HepG2 (cell line): Measurements from ENCODE around the gene DCP1B. TPM values are rescaled to one million over a fixed set of nuclear protein-coding genes. Genes with fewer than 3 reads are reported as not detected.
A peak's percentile ranks its signal among the peaks of the same experiment; 100 is the strongest.

Experiments used
- FOXA3 ChIP-seq: IDR thresholded peaks from 2 replicates; pipeline ENCODE4 v1.6.1; 2016; ENCODE audit warnings: missing genetic modification reagents, missing compliant biosample characterization
- GATA4 ChIP-seq: sonication (generic); IDR thresholded peaks from 2 replicates; pipeline ENCODE4 v1.6.1; 2016; ENCODE audit warnings: antibody characterized with exemption, low read depth, borderline replicate concordance
- HMG20A ChIP-seq: IDR thresholded peaks from 2 replicates; pipeline ENCODE4 v1.6.1; 2016; ENCODE audit warnings: borderline replicate concordance
- MYNN ChIP-seq: sonication (generic); formaldehyde crosslinking; IDR thresholded peaks from 2 replicates; pipeline ENCODE4 v1.4.0; 2020; ENCODE audit warnings: mild to moderate bottlenecking, low read depth, missing genetic modification reagents
- NCOR1 ChIP-seq: fragments of 200-600 bp; sonication (generic); IDR thresholded peaks from 2 replicates; pipeline ENCODE4 v1.7.0; 2017; ENCODE audit warnings: antibody characterized with exemption, low read length, borderline replicate concordance
- NR2F6 ChIP-seq, 2 experiments: IDR thresholded peaks; 2 replicates each; pipeline ENCODE4 v1.6.1; 2016; ENCODE audit warnings: antibody characterized with exemption in 1 of 2, mild to moderate bottlenecking in 1 of 2
- SP5 ChIP-seq: IDR thresholded peaks from 2 replicates; pipeline ENCODE4 v1.6.1; 2016; ENCODE audit warnings: low read depth, borderline replicate concordance
- STAG1 ChIP-seq: sonication (generic); formaldehyde crosslinking; IDR thresholded peaks from 2 replicates; pipeline ENCODE4 v1.4.0; 2020; ENCODE audit warnings: missing genetic modification reagents
- ZNF556 ChIP-seq: sonication (generic); formaldehyde crosslinking; IDR thresholded peaks from 2 replicates; pipeline ENCODE4 v1.4.0; 2020; ENCODE audit warnings: mild to moderate bottlenecking, missing genetic modification reagents, borderline replicate concordance
- ZNF614 ChIP-seq: IDR thresholded peaks from 2 replicates; pipeline ENCODE4 v1.6.1; 2018; ENCODE audit warnings: missing biosample characterization, missing genetic modification reagents, inconsistent platforms, borderline replicate concordance
- ZNF883 ChIP-seq: sonication (generic); formaldehyde crosslinking; IDR thresholded peaks from 2 replicates; pipeline ENCODE4 v1.5.1; 2020; ENCODE audit warnings: mild to moderate bottlenecking, missing genetic modification reagents; ENCODE audit errors: not compliant biosample characterization
- polyA plus RNA-seq, 8 experiments: library from polyadenylated mRNA; depleted of rRNA in 3 of 8; stranded (reverse) in 7 of 8; unstranded in 1 of 8; fragments of >200 nt; fragmentation: Illumina TruSeq in 4 of 8; extraction: Trizol in 4 of 8; gene quantifications; 2 replicates each; pipeline versions ENCODE4 v1.2.1 to v1.2.3, GENCODE V29; 2011 to 2016; ENCODE audit warnings: low read depth in 4 of 8, missing spikeins in 1 of 8, mixed read lengths in 1 of 8; ENCODE audit not compliant: insufficient read depth in 1 of 8
- total RNA-seq, 5 experiments: library from RNA; depleted of rRNA; stranded (reverse); fragments of >200 nt; fragmentation: Illumina TruSeq; extraction: Trizol; gene quantifications; 2 replicates each; pipeline ENCODE4 v1.2.3, GENCODE V29; 2016; ENCODE audit warnings: low read depth in 1 of 5
- TF ChIP-seq, protein P1 (sequence below): sonication (generic); formaldehyde crosslinking; IDR thresholded peaks from 2 replicates; pipeline ENCODE4 v1.4.0; 2020; ENCODE audit warnings: mild to moderate bottlenecking, missing genetic modification reagents
- TF ChIP-seq, protein P2 (sequence below): IDR thresholded peaks from 2 replicates; pipeline ENCODE4 v1.6.1; 2016; ENCODE audit warnings: missing compliant biosample characterization, missing genetic modification reagents, borderline replicate concordance
- TF ChIP-seq, protein P3 (sequence below): sonication (generic); formaldehyde crosslinking; IDR thresholded peaks from 2 replicates; pipeline ENCODE4 v1.5.0; 2020; ENCODE audit warnings: missing genetic modification reagents, mild to moderate bottlenecking, borderline replicate concordance
- TF ChIP-seq, protein P4 (sequence below): IDR thresholded peaks from 2 replicates; pipeline ENCODE4 v1.6.1; 2016
- TF ChIP-seq, protein P5 (sequence below): IDR thresholded peaks from 2 replicates; pipeline ENCODE4 v1.6.1; 2016; ENCODE audit warnings: low read depth, borderline replicate concordance
- TF ChIP-seq, protein P6 (sequence below): sonication (generic); formaldehyde crosslinking; IDR thresholded peaks from 2 replicates; pipeline ENCODE4 v1.4.0; 2020; ENCODE audit warnings: missing genetic modification reagents

DCP1B gene
- total and polyA plus RNA-seq, 2 of the 13 experiments (the other 11 are each of a cell fraction or from before 2014, with no cell fraction given) = 11.4 to 27.2 TPM

DNA sequence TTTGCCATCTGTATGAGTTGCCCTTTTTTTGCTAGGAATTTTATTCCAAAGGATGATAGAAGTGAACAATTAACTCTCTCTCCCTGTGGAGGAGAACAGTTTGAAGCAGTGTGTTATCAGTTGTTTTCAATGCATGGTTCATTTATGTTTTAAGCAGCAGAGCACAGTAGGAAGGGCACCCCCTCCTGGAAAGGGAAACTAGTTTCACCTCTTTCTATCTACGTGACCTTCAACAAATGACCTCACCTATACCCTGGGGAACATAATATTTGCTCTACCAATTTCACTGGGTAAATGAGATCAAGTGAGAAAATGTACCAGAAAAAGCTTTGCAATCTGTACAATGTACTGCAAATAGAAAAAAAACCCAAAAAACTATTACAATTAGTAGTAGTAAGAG, 5.4 kb upstream of the DCP1B start (continued):
- TF ChIP-seq, protein P1, sequence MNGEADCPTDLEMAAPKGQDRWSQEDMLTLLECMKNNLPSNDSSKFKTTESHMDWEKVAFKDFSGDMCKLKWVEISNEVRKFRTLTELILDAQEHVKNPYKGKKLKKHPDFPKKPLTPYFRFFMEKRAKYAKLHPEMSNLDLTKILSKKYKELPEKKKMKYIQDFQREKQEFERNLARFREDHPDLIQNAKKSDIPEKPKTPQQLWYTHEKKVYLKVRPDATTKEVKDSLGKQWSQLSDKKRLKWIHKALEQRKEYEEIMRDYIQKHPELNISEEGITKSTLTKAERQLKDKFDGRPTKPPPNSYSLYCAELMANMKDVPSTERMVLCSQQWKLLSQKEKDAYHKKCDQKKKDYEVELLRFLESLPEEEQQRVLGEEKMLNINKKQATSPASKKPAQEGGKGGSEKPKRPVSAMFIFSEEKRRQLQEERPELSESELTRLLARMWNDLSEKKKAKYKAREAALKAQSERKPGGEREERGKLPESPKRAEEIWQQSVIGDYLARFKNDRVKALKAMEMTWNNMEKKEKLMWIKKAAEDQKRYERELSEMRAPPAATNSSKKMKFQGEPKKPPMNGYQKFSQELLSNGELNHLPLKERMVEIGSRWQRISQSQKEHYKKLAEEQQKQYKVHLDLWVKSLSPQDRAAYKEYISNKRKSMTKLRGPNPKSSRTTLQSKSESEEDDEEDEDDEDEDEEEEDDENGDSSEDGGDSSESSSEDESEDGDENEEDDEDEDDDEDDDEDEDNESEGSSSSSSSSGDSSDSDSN (CRISPR knock-in tag) = no peak
- TF ChIP-seq ZNF614 (CRISPR knock-in tag) (peak; percentile 83), FOXA3 (0 out of 2 replicates have a peak, but pooled peaks have one; percentile 26), HMG20A (peak; percentile 32; the same call in 1 of the 2 replicates), MYNN (CRISPR knock-in tag) (no peak), NCOR1 (no peak), NR2F6 (IDR thresholded peaks at IDR 0.05) (peak; percentile 38; the same call in 1 of the 2 replicates), NR2F6 (CRISPR knock-in tag; IDR thresholded peaks at IDR 0.05) (peak; percentile 57; the same call in 1 of the 2 replicates), ZNF556 (CRISPR knock-in tag) (no peak), GATA4 (no peak), STAG1 (CRISPR knock-in tag) (peak; percentile 37; the same call in 1 of the 2 replicates), SP5 (CRISPR knock-in tag) (no peak), ZNF883 (no peak)
- TF ChIP-seq, protein P2, sequence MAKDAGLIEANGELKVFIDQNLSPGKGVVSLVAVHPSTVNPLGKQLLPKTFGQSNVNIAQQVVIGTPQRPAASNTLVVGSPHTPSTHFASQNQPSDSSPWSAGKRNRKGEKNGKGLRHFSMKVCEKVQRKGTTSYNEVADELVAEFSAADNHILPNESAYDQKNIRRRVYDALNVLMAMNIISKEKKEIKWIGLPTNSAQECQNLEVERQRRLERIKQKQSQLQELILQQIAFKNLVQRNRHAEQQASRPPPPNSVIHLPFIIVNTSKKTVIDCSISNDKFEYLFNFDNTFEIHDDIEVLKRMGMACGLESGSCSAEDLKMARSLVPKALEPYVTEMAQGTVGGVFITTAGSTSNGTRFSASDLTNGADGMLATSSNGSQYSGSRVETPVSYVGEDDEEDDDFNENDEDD (CRISPR knock-in tag) = no peak
- TF ChIP-seq, protein P3, sequence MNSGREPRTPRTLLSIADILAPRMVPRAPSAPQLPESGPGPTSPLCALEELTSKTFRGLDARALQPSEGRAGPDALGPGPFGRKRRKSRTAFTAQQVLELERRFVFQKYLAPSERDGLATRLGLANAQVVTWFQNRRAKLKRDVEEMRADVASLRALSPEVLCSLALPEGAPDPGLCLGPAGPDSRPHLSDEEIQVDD (CRISPR knock-in tag) = no peak
- TF ChIP-seq, protein P4, sequence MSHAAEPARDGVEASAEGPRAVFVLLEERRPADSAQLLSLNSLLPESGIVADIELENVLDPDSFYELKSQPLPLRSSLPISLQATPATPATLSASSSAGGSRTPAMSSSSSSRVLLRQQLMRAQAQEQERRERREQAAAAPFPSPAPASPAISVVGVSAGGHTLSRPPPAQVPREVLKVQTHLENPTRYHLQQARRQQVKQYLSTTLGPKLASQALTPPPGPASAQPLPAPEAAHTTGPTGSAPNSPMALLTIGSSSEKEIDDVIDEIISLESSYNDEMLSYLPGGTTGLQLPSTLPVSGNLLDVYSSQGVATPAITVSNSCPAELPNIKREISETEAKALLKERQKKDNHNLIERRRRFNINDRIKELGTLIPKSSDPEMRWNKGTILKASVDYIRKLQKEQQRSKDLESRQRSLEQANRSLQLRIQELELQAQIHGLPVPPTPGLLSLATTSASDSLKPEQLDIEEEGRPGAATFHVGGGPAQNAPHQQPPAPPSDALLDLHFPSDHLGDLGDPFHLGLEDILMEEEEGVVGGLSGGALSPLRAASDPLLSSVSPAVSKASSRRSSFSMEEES = no peak
- TF ChIP-seq, protein P5, sequence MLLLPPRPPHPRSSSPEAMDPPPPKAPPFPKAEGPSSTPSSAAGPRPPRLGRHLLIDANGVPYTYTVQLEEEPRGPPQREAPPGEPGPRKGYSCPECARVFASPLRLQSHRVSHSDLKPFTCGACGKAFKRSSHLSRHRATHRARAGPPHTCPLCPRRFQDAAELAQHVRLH (CRISPR knock-in tag) = no peak
- TF ChIP-seq, protein P6, sequence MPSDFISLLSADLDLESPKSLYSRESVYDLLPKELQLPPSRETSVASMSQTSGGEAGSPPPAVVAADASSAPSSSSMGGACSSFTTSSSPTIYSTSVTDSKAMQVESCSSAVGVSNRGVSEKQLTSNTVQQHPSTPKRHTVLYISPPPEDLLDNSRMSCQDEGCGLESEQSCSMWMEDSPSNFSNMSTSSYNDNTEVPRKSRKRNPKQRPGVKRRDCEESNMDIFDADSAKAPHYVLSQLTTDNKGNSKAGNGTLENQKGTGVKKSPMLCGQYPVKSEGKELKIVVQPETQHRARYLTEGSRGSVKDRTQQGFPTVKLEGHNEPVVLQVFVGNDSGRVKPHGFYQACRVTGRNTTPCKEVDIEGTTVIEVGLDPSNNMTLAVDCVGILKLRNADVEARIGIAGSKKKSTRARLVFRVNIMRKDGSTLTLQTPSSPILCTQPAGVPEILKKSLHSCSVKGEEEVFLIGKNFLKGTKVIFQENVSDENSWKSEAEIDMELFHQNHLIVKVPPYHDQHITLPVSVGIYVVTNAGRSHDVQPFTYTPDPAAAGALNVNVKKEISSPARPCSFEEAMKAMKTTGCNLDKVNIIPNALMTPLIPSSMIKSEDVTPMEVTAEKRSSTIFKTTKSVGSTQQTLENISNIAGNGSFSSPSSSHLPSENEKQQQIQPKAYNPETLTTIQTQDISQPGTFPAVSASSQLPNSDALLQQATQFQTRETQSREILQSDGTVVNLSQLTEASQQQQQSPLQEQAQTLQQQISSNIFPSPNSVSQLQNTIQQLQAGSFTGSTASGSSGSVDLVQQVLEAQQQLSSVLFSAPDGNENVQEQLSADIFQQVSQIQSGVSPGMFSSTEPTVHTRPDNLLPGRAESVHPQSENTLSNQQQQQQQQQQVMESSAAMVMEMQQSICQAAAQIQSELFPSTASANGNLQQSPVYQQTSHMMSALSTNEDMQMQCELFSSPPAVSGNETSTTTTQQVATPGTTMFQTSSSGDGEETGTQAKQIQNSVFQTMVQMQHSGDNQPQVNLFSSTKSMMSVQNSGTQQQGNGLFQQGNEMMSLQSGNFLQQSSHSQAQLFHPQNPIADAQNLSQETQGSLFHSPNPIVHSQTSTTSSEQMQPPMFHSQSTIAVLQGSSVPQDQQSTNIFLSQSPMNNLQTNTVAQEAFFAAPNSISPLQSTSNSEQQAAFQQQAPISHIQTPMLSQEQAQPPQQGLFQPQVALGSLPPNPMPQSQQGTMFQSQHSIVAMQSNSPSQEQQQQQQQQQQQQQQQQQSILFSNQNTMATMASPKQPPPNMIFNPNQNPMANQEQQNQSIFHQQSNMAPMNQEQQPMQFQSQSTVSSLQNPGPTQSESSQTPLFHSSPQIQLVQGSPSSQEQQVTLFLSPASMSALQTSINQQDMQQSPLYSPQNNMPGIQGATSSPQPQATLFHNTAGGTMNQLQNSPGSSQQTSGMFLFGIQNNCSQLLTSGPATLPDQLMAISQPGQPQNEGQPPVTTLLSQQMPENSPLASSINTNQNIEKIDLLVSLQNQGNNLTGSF (CRISPR knock-in tag) = no peak
